GM19452 (cell line): ENCODE results near the gene TFG.
A peak's percentile ranks its signal among the peaks of the same experiment; 100 is the strongest.
"Not testable (repeated sequence)": the region's sequence is repeated elsewhere in the genome, so short reads cannot be mapped to it uniquely, and the experiment has no call there.

Source experiments
- ATAC-seq: cut with Tn5 transposase; IDR thresholded peaks from one replicate; pipeline ENCODE4 v1.9.1; 2021; ENCODE audit not compliant: unreplicated experiment

Gene TFG

DNA sequence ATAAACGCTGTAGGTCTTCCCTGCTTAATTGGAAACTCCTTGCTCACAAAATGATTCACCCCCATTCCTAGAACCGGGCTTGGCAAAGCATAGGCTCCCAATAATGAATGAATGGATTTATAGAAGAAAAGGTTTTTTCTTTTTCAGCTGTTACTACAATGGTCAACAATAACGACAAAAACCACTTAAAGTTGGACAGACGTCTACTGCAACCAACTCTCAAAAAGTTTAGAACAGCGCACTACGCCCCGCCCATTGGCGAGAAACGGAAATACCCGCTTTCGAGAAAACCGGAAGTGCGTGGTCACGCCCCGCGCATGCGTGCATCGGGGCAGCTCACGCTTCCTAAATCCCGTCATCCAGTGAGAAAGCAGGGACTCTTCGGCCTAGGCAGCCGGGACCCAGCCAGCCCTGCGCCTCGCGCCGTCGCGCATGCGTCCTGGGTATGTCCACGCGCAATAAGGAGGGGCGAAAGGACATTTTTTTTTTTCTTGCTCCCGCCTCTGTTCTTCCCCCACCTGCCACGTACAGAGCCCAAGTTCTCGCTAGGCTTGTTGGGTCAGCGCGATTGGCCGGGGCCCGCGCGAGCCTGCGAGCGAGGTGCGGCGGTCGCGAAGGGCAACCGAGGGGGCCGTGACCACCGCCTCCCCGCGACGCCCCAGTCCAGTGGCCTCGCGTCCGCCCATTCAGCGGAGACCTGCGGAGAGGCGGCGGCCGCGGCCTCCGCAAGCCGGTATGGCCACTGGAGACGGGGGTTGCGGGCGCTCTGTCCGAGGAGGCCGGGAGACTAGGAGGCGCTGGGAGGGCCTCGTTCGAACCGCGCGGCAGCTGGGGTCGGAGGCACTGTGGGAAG lies at the start of gene TFG:
Gene TFG, plus strand, starts transcription at position 506 of the 853 bp plus-strand sequence. CDS start 4,192 bp downstream, outside the sequence.
- ATAC-seq = peak; percentile 92

DNA sequence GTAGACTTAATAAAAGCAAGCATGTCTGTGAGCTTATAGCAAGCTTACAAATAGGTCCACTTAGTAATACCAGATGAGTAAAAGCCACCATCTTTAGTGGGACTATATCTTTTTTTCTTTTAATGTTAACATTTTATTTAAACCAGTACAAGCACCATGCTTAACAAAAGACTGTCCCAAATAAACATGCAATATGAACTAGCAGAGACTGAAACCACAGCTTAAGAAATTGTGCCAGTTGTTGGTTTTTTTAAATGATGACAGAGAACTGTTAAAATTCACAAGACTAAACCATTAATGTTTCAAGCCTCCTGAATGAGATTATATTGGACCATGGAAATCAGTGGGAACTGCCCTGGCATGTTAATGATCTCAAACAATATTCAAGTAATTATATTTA lies 48.0 kb upstream of the TFG start:
- not testable (repeated sequence) for ATAC-seq

DNA sequence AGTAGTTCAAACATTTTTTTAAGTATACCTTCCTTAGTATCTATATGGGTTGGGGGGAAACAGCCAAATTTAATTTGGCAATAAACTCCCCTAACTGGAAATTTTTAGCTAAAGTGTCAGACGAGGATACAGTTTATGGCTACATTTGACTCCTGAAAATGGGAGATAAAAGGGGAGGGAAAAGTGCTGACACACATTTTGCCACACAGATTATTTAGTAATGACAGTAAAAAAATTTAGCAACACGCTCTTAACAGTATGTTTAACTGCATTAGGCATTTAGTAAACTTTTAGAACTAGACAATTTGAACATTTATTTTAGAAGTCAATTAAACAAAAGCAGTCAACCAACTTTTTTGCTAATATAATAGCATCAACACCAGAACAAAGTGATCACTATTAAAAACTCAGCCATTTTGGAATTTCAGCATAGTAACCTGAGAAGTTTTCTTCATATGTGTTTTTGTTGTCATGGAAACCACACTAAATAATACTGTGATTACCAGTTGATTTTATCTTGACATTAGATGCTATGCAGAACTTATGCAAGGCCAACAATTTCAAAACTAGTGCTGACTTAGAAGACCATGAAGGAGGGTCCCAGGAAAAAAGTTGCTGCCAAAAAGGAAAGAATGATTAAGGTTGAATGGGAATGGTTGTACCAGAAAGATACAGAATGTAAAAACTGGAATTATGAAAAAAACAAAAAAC lies 47.0 kb upstream of the TFG start:
- no peak for ATAC-seq

GRCh38 chr3:100665230-100665629 lies 44.1 kb upstream of the TFG start:
- ATAC-seq = no peak

DNA sequence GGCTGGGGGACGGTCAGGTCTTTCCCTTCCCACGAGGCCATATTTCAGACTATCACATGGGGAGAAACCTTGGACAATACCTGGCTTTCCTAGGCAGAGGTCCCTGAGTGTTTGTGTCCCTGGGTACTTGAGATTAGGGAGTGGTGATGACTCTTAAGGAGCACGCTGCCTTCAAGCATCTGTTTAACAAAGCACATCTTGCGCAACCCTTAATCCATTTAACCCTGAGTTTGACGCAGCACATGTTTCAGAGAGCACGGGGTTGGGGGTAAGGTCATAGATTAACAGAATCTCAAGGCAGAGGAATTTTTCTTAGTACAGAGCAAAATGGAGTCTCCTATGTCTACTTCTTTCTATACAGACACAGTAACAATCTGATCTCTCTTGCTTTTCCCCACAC lies 42.6 kb upstream of the TFG start:
- not testable (repeated sequence) for ATAC-seq

DNA sequence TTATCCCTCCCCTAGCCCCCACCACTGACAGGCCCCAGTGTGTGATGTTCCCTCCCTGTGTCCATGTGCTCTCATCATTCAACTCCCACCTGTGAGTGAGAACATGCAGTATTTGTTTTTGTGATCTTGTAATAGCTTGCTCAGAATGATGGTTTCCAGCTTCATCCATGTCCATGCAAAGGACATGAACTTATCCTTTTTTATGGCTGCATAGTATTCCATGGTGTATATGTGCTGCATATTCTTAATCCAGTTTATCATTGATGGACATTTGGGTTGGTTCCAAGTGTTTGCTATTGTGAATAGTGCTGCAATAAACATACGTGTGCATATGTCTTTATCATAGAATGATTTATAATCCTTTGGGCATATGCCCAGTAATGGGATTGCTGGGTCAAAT lies 42.0 kb upstream of the TFG start:
- ATAC-seq = not testable (repeated sequence)

- ATAC-seq = not testable (repeated sequence)
Measured at GRCh38 chr3:100670995-100671394, 38.3 kb upstream of the TFG start.

- no peak for ATAC-seq
Measured at GRCh38 chr3:100681496-100681895, 27.8 kb upstream of the TFG start.

DNA sequence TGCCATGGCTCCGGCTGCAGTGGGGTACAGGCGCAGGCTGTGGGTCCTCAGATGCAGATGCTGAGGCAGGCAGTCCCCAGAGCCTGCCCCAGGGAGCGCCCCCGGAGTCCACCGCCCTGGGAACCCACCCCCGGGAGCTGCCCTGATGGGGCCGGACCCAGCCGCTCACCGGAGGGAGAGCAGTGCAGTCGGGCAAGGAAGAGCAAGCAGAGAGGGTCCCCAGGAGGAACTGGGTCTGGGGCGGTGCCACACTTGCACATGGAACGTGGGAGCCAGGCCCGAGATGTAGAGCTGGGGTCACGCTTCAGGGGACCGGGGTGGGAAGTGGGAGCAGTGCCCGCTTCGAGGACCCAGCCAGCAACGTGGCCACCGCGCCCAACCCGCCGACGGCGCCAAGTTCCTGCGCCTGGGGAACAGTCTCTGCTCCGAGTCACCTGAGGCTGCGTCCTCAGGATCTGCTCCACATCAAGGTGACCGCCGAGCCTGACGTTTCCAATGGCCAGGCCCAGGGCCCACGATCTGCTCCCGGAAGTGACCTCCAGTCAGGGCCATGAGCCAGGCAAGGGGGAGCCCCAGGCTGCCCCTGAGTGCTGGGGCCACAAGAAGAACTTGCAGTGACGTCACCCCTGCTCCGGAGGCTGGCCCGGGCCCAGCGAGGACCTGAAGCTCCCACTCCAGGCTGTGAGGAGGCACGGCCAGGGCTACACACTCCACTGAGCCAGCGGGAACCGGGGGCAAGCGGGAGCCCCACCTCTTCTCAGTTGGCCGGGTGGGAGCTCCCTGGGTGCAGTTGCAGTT lies 27.0 kb upstream of the TFG start:
- no peak for ATAC-seq

DNA sequence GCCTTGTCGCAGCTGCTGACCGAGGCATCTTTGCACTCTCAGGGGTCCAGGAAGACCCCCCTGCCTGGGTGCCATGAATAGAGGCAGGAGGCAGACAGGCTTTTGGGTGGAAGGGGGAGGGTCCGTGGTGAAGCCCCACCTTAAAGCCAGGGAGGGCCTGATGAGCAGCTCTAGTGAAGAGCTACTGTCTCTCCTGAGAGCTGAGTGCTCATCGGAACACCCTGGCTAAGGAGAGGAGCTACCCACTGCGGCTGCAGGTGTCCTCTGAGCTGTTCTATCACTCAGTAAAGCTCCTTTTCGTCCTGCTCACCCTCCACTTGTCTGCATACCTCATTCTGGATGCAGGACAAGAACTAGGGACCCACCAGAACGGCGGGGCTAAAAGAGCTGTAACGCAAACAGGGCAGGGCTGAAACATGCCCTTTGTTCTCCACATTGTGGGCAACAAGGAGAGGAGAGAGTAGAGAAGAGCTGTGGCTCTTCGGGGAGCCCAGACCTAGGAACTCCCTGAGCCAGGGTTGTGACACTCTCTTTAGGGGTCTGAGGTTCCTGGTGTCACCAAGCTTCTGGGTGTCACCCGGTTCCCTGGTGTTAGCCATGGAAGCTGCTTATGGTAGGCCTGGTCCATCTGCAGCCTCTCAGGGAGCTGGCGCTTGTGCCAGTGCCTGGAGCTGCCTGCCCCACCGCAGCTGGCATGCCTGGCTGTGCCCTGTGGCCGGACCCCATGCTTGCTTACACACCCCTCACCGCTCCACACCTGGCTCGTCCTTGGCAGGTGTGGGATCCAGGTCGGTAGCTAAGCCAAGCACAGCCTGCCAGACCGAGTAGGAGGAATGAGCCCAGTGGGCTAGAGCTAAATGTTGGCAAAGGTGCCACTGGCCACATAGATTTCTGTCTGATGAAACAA lies 26.2 kb upstream of the TFG start:
- no peak for ATAC-seq

DNA sequence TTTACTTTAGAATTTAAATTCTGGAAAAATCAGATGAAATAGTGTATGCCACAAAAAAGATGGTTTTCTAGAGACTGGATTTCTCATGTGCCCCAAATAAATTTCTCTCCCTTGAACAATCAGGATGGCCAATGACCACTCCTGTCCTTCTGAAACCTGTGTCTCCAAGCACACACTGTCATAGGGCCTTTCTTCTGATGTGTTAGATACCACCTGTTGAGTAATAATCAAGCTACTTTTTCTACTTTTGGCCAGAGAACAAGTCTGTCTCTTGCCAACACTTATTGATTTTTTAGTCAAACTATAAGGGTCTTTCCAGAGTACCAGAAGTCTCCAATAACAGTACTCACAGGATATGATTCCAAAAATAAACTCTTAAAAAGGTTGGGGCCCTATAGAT lies 16.1 kb upstream of the TFG start:
- ATAC-seq = no peak

DNA sequence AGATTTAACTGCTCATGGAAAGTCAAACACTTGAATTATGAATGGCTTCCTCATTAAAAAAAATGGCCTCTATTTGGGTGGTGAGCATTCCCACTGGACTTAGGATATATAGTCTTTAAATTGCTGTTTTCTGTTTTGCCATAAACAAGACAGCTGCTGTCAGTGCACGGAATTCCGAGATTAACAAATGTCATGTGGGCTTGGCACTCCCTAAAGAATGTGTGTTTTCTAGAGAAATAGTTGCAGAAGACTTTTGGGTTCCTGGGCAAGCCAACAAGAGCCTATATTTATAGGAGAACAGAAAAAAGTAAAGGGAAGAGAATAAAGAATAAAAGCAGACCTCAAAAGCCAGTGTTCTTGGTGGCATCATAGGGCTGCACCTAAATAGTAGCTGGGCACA lies 13.6 kb upstream of the TFG start:
- ATAC-seq = no peak

GRCh38 chr3:100696161-100696560 lies 13.1 kb upstream of the TFG start:
- ATAC-seq = no peak

DNA sequence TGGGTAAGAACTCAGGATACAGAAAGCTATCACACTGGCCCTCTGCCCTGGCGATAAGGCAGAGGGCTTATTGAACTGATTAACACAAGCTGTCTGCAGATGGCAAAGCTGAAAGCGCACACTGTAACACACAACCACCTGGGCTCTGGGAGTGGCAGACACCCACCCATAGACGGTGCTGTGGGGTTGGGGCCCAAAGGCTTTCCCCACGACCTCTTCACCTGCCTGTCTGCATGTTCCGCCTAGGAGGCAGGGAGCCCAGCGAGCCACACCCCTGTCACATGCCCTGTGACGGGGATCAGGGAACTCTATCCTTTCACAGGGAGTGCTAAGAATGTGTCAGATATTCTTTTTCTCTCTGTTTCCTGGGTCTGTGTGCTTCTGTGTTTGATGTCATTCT lies 12.1 kb upstream of the TFG start:
- no peak for ATAC-seq

- ATAC-seq = no peak
Measured at GRCh38 chr3:100697723-100698285, 11.5 kb upstream of the TFG start.

DNA sequence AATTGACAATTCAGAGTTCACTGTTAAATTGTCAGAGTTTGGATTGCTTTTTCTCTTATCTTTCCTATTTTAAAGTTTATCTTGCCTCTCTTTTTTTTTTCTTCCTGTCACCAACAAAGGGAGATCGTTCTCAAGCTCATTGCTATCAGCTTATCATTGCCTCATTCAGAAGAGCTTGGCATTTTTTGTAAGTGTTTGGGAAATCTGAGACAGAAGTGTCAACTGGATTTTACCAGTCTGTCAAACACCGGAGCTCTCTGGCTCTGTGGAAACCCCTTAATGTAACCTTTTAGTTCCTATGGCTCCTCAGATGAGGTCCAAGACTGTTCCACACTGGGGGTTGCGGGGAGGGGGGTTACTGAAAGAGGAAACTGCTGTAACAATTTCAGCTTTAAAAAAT lies 10.6 kb upstream of the TFG start:
- ATAC-seq = no peak

GRCh38 chr3:100700708-100701107 lies 8.6 kb upstream of the TFG start:
- ATAC-seq = no peak

DNA sequence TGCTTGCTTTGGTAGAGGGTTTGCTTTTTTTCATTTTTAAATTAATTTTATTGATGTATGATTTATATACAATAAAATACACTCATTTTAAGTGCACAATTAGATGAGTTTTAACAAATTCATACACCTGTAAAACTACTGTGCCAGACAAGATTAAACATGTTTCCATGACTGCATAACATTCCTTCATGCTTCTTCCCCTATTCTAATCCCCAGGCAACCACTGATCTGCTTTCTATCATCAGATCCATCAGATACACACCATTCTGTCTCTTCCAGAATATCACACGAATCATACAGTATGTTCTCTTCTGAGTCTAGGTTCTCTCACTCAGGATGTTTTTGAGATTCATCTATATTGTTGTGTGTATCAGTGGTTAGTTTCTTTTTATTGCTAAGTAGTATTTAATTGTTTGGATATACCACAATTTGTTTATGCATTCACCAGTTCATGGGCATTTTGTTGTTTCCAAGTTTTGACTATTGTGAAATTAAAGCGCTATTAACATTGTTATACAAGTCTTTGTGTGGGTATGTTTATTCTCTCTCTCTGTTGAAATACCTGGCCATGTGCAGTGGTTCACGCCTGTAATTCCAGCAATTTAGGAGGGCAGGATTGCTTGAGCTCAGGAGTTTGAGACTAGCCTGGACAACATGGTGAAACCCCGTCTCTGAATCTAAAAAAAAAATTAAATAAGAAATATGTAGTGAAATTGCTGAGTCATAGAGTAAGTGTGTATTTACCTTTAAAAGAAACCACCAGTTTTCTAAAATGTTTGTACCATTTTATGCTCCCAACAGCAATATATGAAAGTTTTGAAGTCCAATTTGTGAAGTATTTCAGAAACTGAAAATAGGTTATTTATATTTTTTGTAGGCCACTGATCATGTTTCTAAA lies 7.0 kb upstream of the TFG start:
- no peak for ATAC-seq

DNA sequence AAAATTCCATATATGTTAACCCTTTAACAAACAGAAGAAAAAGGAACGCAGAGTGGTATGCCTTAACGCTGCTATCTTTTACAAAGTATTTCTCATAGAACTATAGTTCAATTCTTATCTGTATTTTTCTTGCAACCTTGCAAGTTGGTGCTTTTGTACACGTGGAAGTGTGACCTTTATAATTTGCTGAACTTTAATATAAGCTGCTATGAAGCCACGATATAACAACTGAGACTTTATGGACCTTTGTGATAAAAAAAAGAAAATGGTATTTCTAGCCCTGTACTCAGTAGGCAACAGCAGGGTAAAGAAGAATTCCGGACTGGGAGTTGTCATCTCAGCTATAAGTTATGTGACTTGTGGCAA lies 6.3 kb upstream of the TFG start:
- ATAC-seq = no peak
